Progenitor cell of endocrine pancreas (in vitro differentiated cells): ENCODE data around the gene MFN1. TPM values are rescaled to one million over a fixed set of nuclear protein-coding genes. Genes with fewer than 3 reads are reported as not detected.

Experiments used
- DNase-seq: peaks from one replicate; pipeline ENCODE4 v3.0.0; 2021; ENCODE audit warnings: low spot score; ENCODE audit not compliant: unreplicated experiment
- H3K27ac Mint-ChIP-seq: 2 replicates; pipeline ENCODE4 v1.8.0; 2021; ENCODE audit warnings: mild to moderate bottlenecking, moderate library complexity, mixed read lengths
- H3K27me3 Mint-ChIP-seq: 2 replicates; pipeline ENCODE4 v1.8.0; 2021; ENCODE audit warnings: mixed read lengths
- H3K36me3 Mint-ChIP-seq: 2 replicates; pipeline ENCODE4 v1.8.0; 2022; ENCODE audit warnings: mixed read lengths; ENCODE audit not compliant: insufficient read depth
- H3K4me1 Mint-ChIP-seq: 2 replicates; pipeline ENCODE4 v1.8.0; 2021; ENCODE audit warnings: low read depth, mixed read lengths
- H3K4me3 Mint-ChIP-seq: 2 replicates; pipeline ENCODE4 v1.8.0; 2021; ENCODE audit warnings: low read depth, mild to moderate bottlenecking, moderate library complexity, mixed read lengths
- H3K9me3 Mint-ChIP-seq: 2 replicates; pipeline ENCODE4 v1.8.0; 2021; ENCODE audit warnings: low read depth, mixed read lengths
- CTCF ChIP-seq: fragments of 200-600 bp; sonication (generic); IDR thresholded peaks from one replicate; pipeline ENCODE4 v1.5.0; 2021; ENCODE audit warnings: antibody characterized with exemption, mild to moderate bottlenecking; ENCODE audit not compliant: unreplicated experiment
- total RNA-seq: library from RNA; stranded (reverse); gene quantifications from 2 replicates; pipeline ENCODE4 v1.2.1, GENCODE V29; 2021

The MFN1 gene
- total RNA-seq, 1 donor from 2014 or later: 64.8 TPM

DNA sequence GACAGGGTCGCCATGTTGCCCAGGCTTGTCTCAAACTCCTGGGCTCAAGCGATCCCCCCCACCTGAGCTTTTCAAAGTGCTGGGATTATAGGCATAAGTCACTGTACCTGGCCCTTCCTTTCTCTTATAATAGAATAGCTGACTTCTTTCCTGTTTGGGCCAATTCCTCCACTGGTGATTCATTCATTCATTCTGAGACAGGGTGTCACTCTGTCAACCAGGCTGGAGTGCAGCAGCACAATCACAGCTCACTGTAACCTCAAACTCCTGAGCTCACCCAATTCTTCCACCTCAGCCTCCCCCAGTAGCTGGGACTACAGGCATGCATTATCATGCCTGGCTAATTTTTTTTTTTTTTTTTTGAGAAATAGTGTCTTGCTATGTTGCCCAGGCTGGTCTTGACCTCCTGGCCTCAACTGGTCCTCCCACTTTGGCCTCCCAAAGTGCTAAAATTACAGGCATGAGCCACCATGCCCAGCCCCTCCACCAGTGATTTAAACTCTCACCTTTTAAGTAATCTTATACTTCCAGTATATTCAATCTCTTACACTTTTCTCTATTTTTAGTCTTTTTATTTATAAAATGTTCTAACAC, 82.9 kb downstream of the MFN1 start:
- no peak for TF ChIP-seq CTCF
- Mint-ChIP-seq H3K4me3 (no peak overlapping the region), H3K36me3 (no peaks in the 10 kb centered on the region), H3K4me1 (peaks cover 5% of the 10 kb centered on the region), H3K9me3 (no peaks in the 10 kb centered on the region), H3K27ac (no peak overlapping the region), H3K27me3 (no peaks in the 10 kb centered on the region)
- no peak for DNase-seq

GRCh38 chr3:179432021-179432420, 84.5 kb downstream of the MFN1 start:
- Mint-ChIP-seq H3K36me3 (no peaks in the 10 kb centered on the region), H3K27ac (no peak overlapping the region), H3K9me3 (no peaks in the 10 kb centered on the region), H3K27me3 (no peaks in the 10 kb centered on the region), H3K4me3 (no peak overlapping the region), H3K4me1 (peaks cover 5% of the 10 kb centered on the region)
- TF ChIP-seq CTCF: no peak
- no peak for DNase-seq

DNA sequence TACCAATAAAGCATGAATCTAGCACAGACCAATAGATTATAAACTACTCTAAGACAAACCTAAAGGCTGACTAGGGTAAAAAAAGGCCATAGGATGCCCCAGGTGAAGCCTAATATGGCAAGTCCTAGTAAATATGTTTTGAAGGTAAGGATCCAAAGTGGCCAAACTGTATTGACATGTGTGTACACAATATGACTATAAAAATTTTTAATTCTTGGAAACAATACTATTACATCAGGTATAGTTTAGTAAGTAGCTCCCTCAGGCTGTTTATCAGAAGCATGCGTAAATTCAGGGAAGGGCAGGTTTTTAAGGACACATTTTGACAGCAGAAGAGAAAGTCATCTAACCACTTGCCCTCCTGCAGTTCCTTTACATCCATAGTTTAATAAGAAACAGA, 84.9 kb downstream of the MFN1 start:
- peaks cover 5% of the 10 kb centered on the region for H3K4me1 Mint-ChIP-seq

DNA sequence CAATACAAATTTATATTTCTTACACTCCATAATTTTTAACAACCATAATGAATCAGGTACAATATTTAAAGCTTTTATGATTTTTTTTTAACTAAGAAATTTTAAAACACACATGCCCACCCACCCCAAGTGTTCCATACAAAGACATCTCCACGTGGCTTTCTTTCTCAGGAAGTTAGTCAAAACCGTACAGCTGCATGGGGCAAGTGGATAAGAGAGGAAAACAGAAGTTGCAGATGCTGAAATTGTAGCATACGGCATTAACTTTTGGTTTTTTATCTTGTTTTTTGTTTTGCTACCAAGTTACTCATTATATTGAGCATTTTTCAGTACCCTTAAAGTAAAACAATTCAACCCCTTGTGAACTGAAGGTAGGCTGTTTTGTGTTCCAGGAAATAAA, 89.0 kb downstream of the MFN1 start:
- H3K27me3 Mint-ChIP-seq: peaks cover 3% of the 10 kb centered on the region
- H3K4me1 Mint-ChIP-seq: peaks cover 1% of the 10 kb centered on the region
- TF ChIP-seq CTCF: no peak
- H3K27ac Mint-ChIP-seq: no peak overlapping the region
- DNase-seq: no peak
- H3K36me3 Mint-ChIP-seq: no peaks in the 10 kb centered on the region
- H3K4me3 Mint-ChIP-seq: no peak overlapping the region
- H3K9me3 Mint-ChIP-seq: no peaks in the 10 kb centered on the region

More for the DNA sequence above, 84.9 kb downstream of the MFN1 start:
- no peak for DNase-seq
- H3K27me3 Mint-ChIP-seq: no peaks in the 10 kb centered on the region
- no peaks in the 10 kb centered on the region for H3K36me3 Mint-ChIP-seq
- no peaks in the 10 kb centered on the region for H3K9me3 Mint-ChIP-seq
- TF ChIP-seq CTCF: no peak
- no peak overlapping the region for H3K4me3 Mint-ChIP-seq
- H3K27ac Mint-ChIP-seq: no peak overlapping the region

GRCh38 chr3:179438841-179439240, 91.3 kb downstream of the MFN1 start:
- Mint-ChIP-seq H3K27ac (no peak overlapping the region), H3K36me3 (no peaks in the 10 kb centered on the region)

More at GRCh38 chr3:179438841-179439240, 91.3 kb downstream of the MFN1 start:
- TF ChIP-seq CTCF: no peak
- Mint-ChIP-seq H3K9me3 (no peaks in the 10 kb centered on the region), H3K4me1 (peaks cover 1% of the 10 kb centered on the region), H3K4me3 (no peak overlapping the region), H3K27me3 (peaks cover 3% of the 10 kb centered on the region)
- DNase-seq: no peak

Other genes starting within 250 kb of the MFN1 start
- 19.2 and 20.2 TPM in 2 replicates for gene PIK3CA, start 199.4 kb upstream of the MFN1 start, total RNA-seq
- gene KCNMB3, start 96.6 kb upstream of the MFN1 start, total RNA-seq: 3.4 and 4.4 TPM in 2 replicates
- gene ZNF639, start 24.7 kb upstream of the MFN1 start, total RNA-seq: 43.1 and 43.2 TPM in 2 replicates
- 1.4 and 2.6 TPM in 2 replicates for gene GNB4, start 103.8 kb downstream of the MFN1 start, total RNA-seq
- 72.4 and 75.6 TPM in 2 replicates for gene ACTL6A, start 215.2 kb downstream of the MFN1 start, total RNA-seq